HepG2 (cell line): ENCODE results near the gene PDYN. TPM values are rescaled to one million over a fixed set of nuclear protein-coding genes. Genes with fewer than 3 reads are reported as not detected.

Source experiments
- ATAC-seq: fragments of 200-7000 bp; cut with Tn5 transposase; 3 replicates; pipeline ENCODE4 v1.9.1; 2020; ENCODE audit warnings: mild to moderate bottlenecking, moderate library complexity
- BruUV-seq: library from RNA; stranded (reverse); fragments of 400-500 nt; replicated peaks from 2 replicates; lab custom pipeline; 2021; lab: Mats Ljungman, UMichigan
- CTCF ChIA-PET: fragments of 300-600 bp; formaldehyde crosslinking; extraction: SDS; loops from one replicate; lab custom pipeline; 2021; ENCODE audit warnings: low total read pairs, inconsistent platforms, low intra/inter-chr PET ratio; lab: Yijun Ruan, JAX
- POLR2A ChIA-PET: fragments of 350-600 bp; sonication (Branson Sonifier 250); formaldehyde crosslinking; loops from one replicate; lab custom pipeline; 2020; ENCODE audit warnings: antibody characterized with exemption, inconsistent platforms; lab: Yijun Ruan, JAX
- DNase-seq: peaks from one replicate; pipeline ENCODE4 v3.0.0-alpha.2; 2015; ENCODE audit warnings: low spot score
- FAIRE-seq: peaks from 3 replicates; lab custom pipeline; 2011; peaks lifted over from hg19 to GRCh38; lab: Jason Lieb, UNC
- H2AFZ ChIP-seq: one replicate; pipeline ENCODE4 v1.6.1; 2011; ENCODE audit warnings: low read length, inconsistent platforms
- H3K27ac ChIP-seq: fragments of 300-600 bp; 3 replicates; pipeline ENCODE4 v1.8.0; 2011; ENCODE audit warnings: mixed run types, mild to moderate bottlenecking, mixed read lengths, low read length, inconsistent platforms; ENCODE audit not compliant: insufficient read depth; ENCODE audit errors: extremely low read length
- H3K27me3 ChIP-seq, 2 experiments: fragments of 200-600 bp in 1 of 2; 2 replicates in 1 of 2; 3 replicates in 1 of 2; pipeline versions ENCODE4 v1.6.0 to v1.8.0; 2011; ENCODE audit warnings: low read length in 2 of 2, mild to moderate bottlenecking in 2 of 2, moderate library complexity in 2 of 2, inconsistent platforms in 1 of 2; ENCODE audit not compliant: insufficient read depth in 2 of 2, control insufficient read depth in 1 of 2
- H3K36me3 ChIP-seq, 2 experiments: fragments of 200-600 bp in 1 of 2; replicated peaks in 1 of 2; 2 replicates in 1 of 2; 3 replicates in 1 of 2; pipeline versions ENCODE4 v1.5.1 to v1.8.0; 2011; ENCODE audit warnings: low read length in 2 of 2, inconsistent platforms in 1 of 2; ENCODE audit not compliant: insufficient read depth in 2 of 2, control insufficient read depth in 1 of 2
- H3K4me1 ChIP-seq: 2 replicates; pipeline ENCODE4 v1.5.1; 2012; ENCODE audit warnings: low read length, inconsistent platforms; ENCODE audit not compliant: insufficient read depth
- H3K4me2 ChIP-seq: 2 replicates; pipeline ENCODE4 v1.6.0; 2011; ENCODE audit warnings: low read depth, low read length, inconsistent platforms
- H3K4me3 ChIP-seq, 3 experiments: fragments of 200-600 bp in 1 of 3; sonication (generic), shearing (Covaris generic) in 1 of 3; replicated peaks in 1 of 3; 2 replicates each; pipeline ENCODE4 v1.5.1; 2011 to 2016; ENCODE audit warnings: low read length in 3 of 3, inconsistent platforms in 2 of 3, low read depth in 2 of 3, mild to moderate bottlenecking in 2 of 3, control low read depth in 1 of 3, mixed read lengths in 1 of 3; ENCODE audit not compliant: insufficient read depth in 1 of 3
- H3K79me2 ChIP-seq: one replicate; pipeline ENCODE4 v1.6.1; 2011; ENCODE audit warnings: low read length, inconsistent platforms; ENCODE audit not compliant: insufficient read depth
- H3K9ac ChIP-seq: 2 replicates; pipeline ENCODE4 v1.6.0; 2011; ENCODE audit warnings: mild to moderate bottlenecking, low read depth, low read length, inconsistent platforms; ENCODE audit not compliant: insufficient read depth
- H3K9me3 ChIP-seq: 2 replicates; pipeline ENCODE4 v1.5.1; 2012; ENCODE audit warnings: mild to moderate bottlenecking, low read length
- H4K20me1 ChIP-seq: 2 replicates; pipeline ENCODE4 v1.6.0; 2011; ENCODE audit warnings: inconsistent platforms, mild to moderate bottlenecking, low read length, moderate library complexity; ENCODE audit not compliant: insufficient read depth
- FOXK2 ChIP-seq: fragments of 450-650 bp; IDR thresholded peaks from 2 replicates; pipeline ENCODE4 v1.6.1; 2016
- HIVEP1 ChIP-seq: sonication (generic); formaldehyde crosslinking; IDR thresholded peaks from 2 replicates; pipeline ENCODE4 v1.4.0; 2020; ENCODE audit warnings: mild to moderate bottlenecking, missing genetic modification reagents
- IRF2 ChIP-seq: IDR thresholded peaks from 2 replicates; pipeline ENCODE4 v1.6.1; 2018; ENCODE audit warnings: missing genetic modification reagents, missing compliant biosample characterization
- MAFG ChIP-seq: sonication (generic); formaldehyde crosslinking; IDR thresholded peaks from 2 replicates; pipeline ENCODE4 v1.5.1; 2020; ENCODE audit warnings: mild to moderate bottlenecking, missing genetic modification reagents
- MAFK ChIP-seq, 2 experiments: IDR thresholded peaks in 1 of 2; conservative IDR thresholded peaks in 1 of 2; 2 replicates each; pipeline ENCODE4 v1.6.1; 2011; ENCODE audit warnings: improper control_type of control experiment in 2 of 2, low read length in 2 of 2
- SIN3A ChIP-seq: IDR thresholded peaks from 2 replicates; pipeline ENCODE4 v1.6.1; 2011; ENCODE audit warnings: low read depth, mild to moderate bottlenecking, control low read depth, low read length, borderline replicate concordance
- SPEN ChIP-seq: sonication (generic); formaldehyde crosslinking; IDR thresholded peaks from 2 replicates; pipeline ENCODE4 v1.5.1; 2020; ENCODE audit warnings: low read depth, mild to moderate bottlenecking, missing genetic modification reagents
- TRAFD1 ChIP-seq: sonication (generic); formaldehyde crosslinking; IDR thresholded peaks from 2 replicates; pipeline ENCODE4 v1.5.1; 2020; ENCODE audit warnings: missing genetic modification reagents, mild to moderate bottlenecking, borderline replicate concordance
- TSC22D2 ChIP-seq: sonication (generic); formaldehyde crosslinking; IDR thresholded peaks from 2 replicates; pipeline ENCODE4 v1.5.1; 2020; ENCODE audit warnings: missing genetic modification reagents, mild to moderate bottlenecking, borderline replicate concordance
- ZBTB25 ChIP-seq: IDR thresholded peaks from 2 replicates; pipeline ENCODE4 v1.6.1; 2018; ENCODE audit warnings: missing genetic modification reagents
- ZNF780A ChIP-seq: sonication (generic); formaldehyde crosslinking; IDR thresholded peaks from 2 replicates; pipeline ENCODE4 v1.8.0; 2022; ENCODE audit warnings: mild to moderate bottlenecking, missing genetic modification reagents, moderate library complexity
- ZNF781 ChIP-seq: sonication (generic); formaldehyde crosslinking; IDR thresholded peaks from 2 replicates; pipeline ENCODE4 v1.5.1; 2020; ENCODE audit warnings: borderline replicate concordance, mild to moderate bottlenecking, missing genetic modification reagents; ENCODE audit errors: not compliant biosample characterization
- WGBS: methylation state at CpG from one replicate; pipeline ENCODE4 v1.1.6; 2017; ENCODE audit warnings: low lambda C conversion rate; 5-methylcytosine and 5-hydroxymethylcytosine counted together
- in situ Hi-C: cut with HindIII; loops from 2 replicates; pipeline ENCODE4 v1.10.0; 2017; ENCODE audit warnings: low pct_unique_long_range_greater_than_20kb; ENCODE audit not compliant: extremely low pct_ligation_motif_present
- intact Hi-C: fragments of 100-400 bp; cut with micrococcal nuclease; formaldehyde crosslinking; loops from one replicate; pipeline ENCODE4 v1.10.0; 2022; ENCODE audit not compliant: unreplicated experiment
- polyA plus RNA-seq, 8 experiments: library from polyadenylated mRNA; depleted of rRNA in 3 of 8; stranded (reverse) in 7 of 8; unstranded in 1 of 8; fragments of >200 nt; fragmentation: Illumina TruSeq in 4 of 8; extraction: Trizol in 4 of 8; gene quantifications; 2 replicates each; pipeline versions ENCODE4 v1.2.1 to v1.2.3, GENCODE V29; 2011 to 2016; ENCODE audit warnings: low read depth in 4 of 8, missing spikeins in 1 of 8, mixed read lengths in 1 of 8; ENCODE audit not compliant: insufficient read depth in 1 of 8
- total RNA-seq, 5 experiments: library from RNA; depleted of rRNA; stranded (reverse); fragments of >200 nt; fragmentation: Illumina TruSeq; extraction: Trizol; gene quantifications; 2 replicates each; pipeline ENCODE4 v1.2.3, GENCODE V29; 2016; ENCODE audit warnings: low read depth in 1 of 5
- TF ChIP-seq, protein P1 (sequence below): sonication (generic); formaldehyde crosslinking; IDR thresholded peaks from 2 replicates; pipeline ENCODE4 v1.4.0; 2020; ENCODE audit warnings: missing genetic modification reagents
- TF ChIP-seq, protein P2 (sequence below): sonication (generic); formaldehyde crosslinking; IDR thresholded peaks from 2 replicates; pipeline ENCODE4 v1.9.0; 2022; ENCODE audit warnings: missing genetic modification reagents, mild to moderate bottlenecking, borderline replicate concordance

PDYN gene
- total and polyA plus RNA-seq, 2 of the 13 experiments (the other 11 are each of a cell fraction or from before 2014, with no cell fraction given), result not detected

DNA sequence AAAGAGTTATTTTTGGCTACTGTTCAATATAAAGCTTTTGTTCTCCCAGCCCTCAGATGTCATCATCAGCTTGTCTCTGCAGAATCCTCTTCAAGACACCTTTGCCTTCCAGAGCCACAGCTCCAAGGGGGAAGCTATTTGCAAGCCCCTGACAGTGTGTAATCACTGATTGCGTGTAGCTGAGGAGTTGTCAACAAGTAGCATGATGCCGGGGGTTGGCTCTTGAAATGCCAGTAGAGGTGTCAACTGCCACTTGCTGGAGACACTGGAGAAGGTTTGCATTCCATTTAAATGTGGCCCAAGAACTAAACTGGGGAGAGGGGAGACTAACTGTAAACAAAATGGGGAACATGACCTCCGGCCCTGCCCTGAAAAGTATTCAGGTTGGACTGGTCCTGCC is 44.3 kb upstream of the PDYN start:
- H3K4me1 ChIP-seq, result no peaks in the 10 kb centered on the region
- FAIRE-seq, result no peak
- BruUV-seq, result no TSS peak
- no peak overlapping the region for H3K4me2 ChIP-seq
- no peaks in the 10 kb centered on the region for H4K20me1 ChIP-seq
- no peak for DNase-seq
- intact Hi-C loops (no loop called here), in situ Hi-C loops (no loop called here)
- no peak overlapping the region for H2AFZ ChIP-seq
- WGBS, result 2% methylated on average over 3 of the region's 3 CpGs
- H3K9ac ChIP-seq, result no peak overlapping the region
- no peak for ATAC-seq
- no peaks in the 10 kb centered on the region for H3K9me3 ChIP-seq
- no peaks in the 10 kb centered on the region for H3K79me2 ChIP-seq
- POLR2A ChIA-PET, result no interaction called here
- H3K27me3 ChIP-seq, result peaks cover 0 to 20% of the 10 kb centered on the region in 2 experiments; a peak in 2 of 5 replicates
- H3K36me3 ChIP-seq, result no peaks in the 10 kb centered on the region
- no peak overlapping the region for H3K27ac ChIP-seq
- CTCF ChIA-PET, result no interaction called here
- TF ChIP-seq SPEN (CRISPR knock-in tag) (no peak), ZNF780A (CRISPR knock-in tag) (no peak), TRAFD1 (no peak), SIN3A (no peak)
- no peak overlapping the region for H3K4me3 ChIP-seq

DNA sequence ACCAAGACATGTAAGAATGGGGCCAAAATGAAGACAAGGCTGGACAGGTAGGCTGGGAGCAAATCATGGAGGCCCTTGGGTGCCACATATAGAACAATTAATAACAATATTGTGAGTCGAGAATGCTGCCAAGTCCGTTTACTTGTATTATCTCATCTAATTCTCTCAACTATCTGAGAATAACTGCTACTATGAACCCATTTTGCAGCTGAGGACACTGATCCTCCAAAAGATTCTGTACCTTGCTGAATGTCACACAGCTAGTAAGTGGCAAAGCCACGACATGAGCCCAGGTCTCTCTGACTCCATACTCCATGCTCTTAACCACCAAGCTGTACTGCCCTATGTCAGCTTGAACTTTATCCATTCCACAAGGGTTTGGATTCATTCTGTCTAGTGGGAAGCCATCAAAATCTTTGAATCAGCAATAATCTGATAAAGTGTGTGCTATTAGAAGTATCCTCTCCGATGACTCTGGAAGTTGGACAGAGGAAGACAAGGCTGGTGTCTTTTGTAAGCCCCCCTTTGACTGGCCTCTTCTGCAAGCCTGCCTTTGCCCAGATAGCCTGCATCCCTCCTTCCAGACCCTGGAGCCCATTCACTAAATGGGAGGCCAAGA is 43.5 kb upstream of the PDYN start:
- H3K36me3 ChIP-seq, result no peaks in the 10 kb centered on the region
- peaks cover 0 to 19% of the 10 kb centered on the region in 2 experiments; a peak in 2 of 5 replicates for H3K27me3 ChIP-seq
- ATAC-seq, result no peak
- 2% methylated on average over 4 of the region's 4 CpGs for WGBS
- no peak overlapping the region for H2AFZ ChIP-seq
- H3K27ac ChIP-seq, result no peak overlapping the region
- intact Hi-C loops (no loop called here), in situ Hi-C loops (no loop called here)
- no peaks in the 10 kb centered on the region for H3K9me3 ChIP-seq
- ChIA-PET CTCF (no interaction called here), POLR2A (no interaction called here)
- no TSS peak for BruUV-seq
- H3K79me2 ChIP-seq, result no peaks in the 10 kb centered on the region
- no peak for DNase-seq
- no peaks in the 10 kb centered on the region for H4K20me1 ChIP-seq
- no peak overlapping the region for H3K9ac ChIP-seq
- H3K4me2 ChIP-seq, result no peak overlapping the region
- H3K4me3 ChIP-seq, result no peak overlapping the region
- no peak for FAIRE-seq
- no peaks in the 10 kb centered on the region for H3K4me1 ChIP-seq
- TF ChIP-seq ZBTB25 (CRISPR knock-in tag) (no peak), MAFG (no peak), ZNF781 (no peak), HIVEP1 (CRISPR knock-in tag) (no peak), TSC22D2 (CRISPR knock-in tag) (no peak), FOXK2 (no peak), MAFK (conservative IDR thresholded peaks at IDR 0.05 in 1 of 2, IDR thresholded peaks at IDR 0.05 in 1 of 2; ENCODE audit: low read length in 2 of 2) (peak; percentile 51 to 67), IRF2 (no peak)
- TF ChIP-seq, protein P1, sequence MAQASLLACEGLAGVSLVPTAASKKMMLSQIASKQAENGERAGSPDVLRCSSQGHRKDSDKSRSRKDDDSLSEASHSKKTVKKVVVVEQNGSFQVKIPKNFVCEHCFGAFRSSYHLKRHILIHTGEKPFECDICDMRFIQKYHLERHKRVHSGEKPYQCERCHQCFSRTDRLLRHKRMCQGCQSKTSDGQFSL (CRISPR knock-in tag), result no peak
- TF ChIP-seq, protein P2, sequence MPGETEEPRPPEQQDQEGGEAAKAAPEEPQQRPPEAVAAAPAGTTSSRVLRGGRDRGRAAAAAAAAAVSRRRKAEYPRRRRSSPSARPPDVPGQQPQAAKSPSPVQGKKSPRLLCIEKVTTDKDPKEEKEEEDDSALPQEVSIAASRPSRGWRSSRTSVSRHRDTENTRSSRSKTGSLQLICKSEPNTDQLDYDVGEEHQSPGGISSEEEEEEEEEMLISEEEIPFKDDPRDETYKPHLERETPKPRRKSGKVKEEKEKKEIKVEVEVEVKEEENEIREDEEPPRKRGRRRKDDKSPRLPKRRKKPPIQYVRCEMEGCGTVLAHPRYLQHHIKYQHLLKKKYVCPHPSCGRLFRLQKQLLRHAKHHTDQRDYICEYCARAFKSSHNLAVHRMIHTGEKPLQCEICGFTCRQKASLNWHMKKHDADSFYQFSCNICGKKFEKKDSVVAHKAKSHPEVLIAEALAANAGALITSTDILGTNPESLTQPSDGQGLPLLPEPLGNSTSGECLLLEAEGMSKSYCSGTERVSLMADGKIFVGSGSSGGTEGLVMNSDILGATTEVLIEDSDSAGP (CRISPR knock-in tag), result no peak
